GM12878 (cell line): ENCODE data around the gene P4HA3. TPM values are rescaled to one million over a fixed set of nuclear protein-coding genes. Genes with fewer than 3 reads are reported as not detected.

Experiments used
- ATAC-seq: fragments of 200-7000 bp; cut with Tn5 transposase; 3 replicates; pipeline ENCODE4 v1.9.1; 2020; ENCODE audit warnings: mild to moderate bottlenecking, moderate library complexity
- BruUV-seq: library from RNA; stranded (reverse); fragments of 400-500 nt; replicated peaks from 2 replicates; lab custom pipeline; 2021; lab: Mats Ljungman, UMichigan
- CTCF ChIA-PET: fragments of 300-600 bp; sonication (Branson Sonifier 250); formaldehyde crosslinking; extraction: SDS; loops from one replicate; lab custom pipeline; 2021; ENCODE audit warnings: inconsistent platforms; lab: Yijun Ruan, JAX
- POLR2A ChIA-PET: fragments of 350-600 bp; formaldehyde crosslinking; extraction: SDS; loops from one replicate; lab custom pipeline; 2021; ENCODE audit warnings: inconsistent platforms; lab: Charles Lee
- RAD21 ChIA-PET: fragments of 300-600 bp; sonication (Branson Sonifier 250); formaldehyde crosslinking; loops from one replicate; lab custom pipeline; 2023; ENCODE audit warnings: antibody characterized with exemption; ENCODE audit not compliant: unreplicated experiment; lab: Charles Lee
- SMC1A ChIA-PET: fragments of 300-600 bp; sonication (Branson Sonifier 250); formaldehyde crosslinking; loops from one replicate; lab custom pipeline; 2023; ENCODE audit not compliant: unreplicated experiment, uncharacterized antibody; lab: Charles Lee
- DNase-seq: peaks from one replicate; pipeline ENCODE4 v3.0.0-alpha.2; 2011; ENCODE audit warnings: low read depth, low spot score
- FAIRE-seq: peaks from 3 replicates; lab custom pipeline; 2011; peaks lifted over from hg19 to GRCh38; lab: Jason Lieb, UNC
- H2AFZ ChIP-seq: 2 replicates; pipeline ENCODE4 v1.6.0; 2011; ENCODE audit warnings: low read depth, low read length, control low read depth; ENCODE audit not compliant: control insufficient read depth
- H3K27ac ChIP-seq: 2 replicates; pipeline ENCODE4 v1.5.1; 2011; ENCODE audit warnings: control low read depth; ENCODE audit not compliant: control insufficient read depth, insufficient read depth
- H3K27me3 ChIP-seq, 2 experiments: replicated peaks in 1 of 2; 2 replicates each; pipeline versions ENCODE4 v1.6.0 to v1.6.1; 2011; ENCODE audit warnings: low read length in 1 of 2; ENCODE audit not compliant: control insufficient read depth in 2 of 2, insufficient read depth in 2 of 2
- H3K36me3 ChIP-seq, 2 experiments: 2 replicates each; pipeline ENCODE4 v1.5.1; 2011; ENCODE audit warnings: low read length in 1 of 2; ENCODE audit not compliant: control insufficient read depth in 2 of 2, insufficient read depth in 2 of 2
- H3K4me1 ChIP-seq: 2 replicates; pipeline ENCODE4 v1.6.1; 2011; ENCODE audit warnings: mild to moderate bottlenecking, low read length, moderate library complexity, mixed read lengths; ENCODE audit not compliant: control insufficient read depth, insufficient read depth
- H3K4me2 ChIP-seq: 2 replicates; pipeline ENCODE4 v1.6.0; 2011; ENCODE audit warnings: control low read depth; ENCODE audit not compliant: control insufficient read depth, insufficient read depth
- H3K4me3 ChIP-seq: fragments of 200-600 bp; sonication (generic); 2 replicates; pipeline ENCODE4 v1.5.1; 2016
- H3K79me2 ChIP-seq: 2 replicates; pipeline ENCODE4 v1.6.0; 2011; ENCODE audit warnings: low read length; ENCODE audit not compliant: control insufficient read depth, insufficient read depth
- H3K9ac ChIP-seq: 2 replicates; pipeline ENCODE4 v1.8.0; 2011; ENCODE audit warnings: low read length, control low read depth, mixed read lengths; ENCODE audit not compliant: control insufficient read depth, insufficient read depth
- H3K9me3 ChIP-seq: replicated peaks from 3 replicates; pipeline ENCODE4 v1.5.1; 2011; ENCODE audit warnings: mild to moderate bottlenecking, low read length; ENCODE audit not compliant: control insufficient read depth, insufficient read depth
- H4K20me1 ChIP-seq: 2 replicates; pipeline ENCODE4 v1.6.0; 2011; ENCODE audit not compliant: control insufficient read depth, insufficient read depth
- CREM ChIP-seq: IDR thresholded peaks from 2 replicates; pipeline ENCODE4 v1.6.1; 2014; ENCODE audit warnings: antibody characterized with exemption, low read depth
- HDAC2 ChIP-seq: fragments of 200-600 bp; sonication (generic); IDR thresholded peaks from 2 replicates; pipeline ENCODE4 v1.6.1; 2017
- PAX5 ChIP-seq: IDR thresholded peaks from 2 replicates; pipeline ENCODE4 v1.6.1; 2011; ENCODE audit warnings: low read depth, low read length, borderline replicate concordance
- POU2F2 ChIP-seq: IDR thresholded peaks from 3 replicates; pipeline ENCODE4 v1.6.1; 2011; ENCODE audit warnings: low read depth, mild to moderate bottlenecking, low read length, borderline replicate concordance
- RAD51 ChIP-seq: fragments of 450-650 bp; IDR thresholded peaks from 2 replicates; pipeline ENCODE4 v1.6.1; 2016; ENCODE audit warnings: moderate library complexity, mild to moderate bottlenecking, inconsistent platforms
- SREBF2 ChIP-seq: IDR thresholded peaks from 2 replicates; pipeline ENCODE4 v1.6.1; 2012; ENCODE audit warnings: mild to moderate bottlenecking, low read length
- SRF ChIP-seq, 2 experiments: IDR thresholded peaks; 2 replicates each; pipeline ENCODE4 v1.6.1; 2011; ENCODE audit warnings: low read depth in 2 of 2, low read length in 2 of 2, mild to moderate bottlenecking in 1 of 2, moderate library complexity in 1 of 2
- TAF1 ChIP-seq: IDR thresholded peaks from 2 replicates; pipeline ENCODE4 v1.6.1; 2011; ENCODE audit warnings: mild to moderate bottlenecking, low read depth, low read length, borderline replicate concordance
- TBL1XR1 ChIP-seq: IDR thresholded peaks from 2 replicates; pipeline ENCODE4 v1.6.1; 2012; ENCODE audit warnings: low read depth, low read length, improper control_type of control experiment
- ZNF207 ChIP-seq: fragments of 450-650 bp; IDR thresholded peaks from 2 replicates; pipeline ENCODE4 v1.6.1; 2014; ENCODE audit warnings: antibody characterized with exemption, mild to moderate bottlenecking, borderline replicate concordance
- WGBS: methylation state at CpG from one replicate; pipeline ENCODE4 v1.1.6; 2016; ENCODE audit warnings: low lambda C conversion rate; ENCODE audit not compliant: insufficient replicate concordance, insufficient coverage; ENCODE audit errors: missing lambda C conversion rate; 5-methylcytosine and 5-hydroxymethylcytosine counted together
- in situ Hi-C: fragments of 300-500 bp; cut with MboI; formaldehyde crosslinking; loops from 9 replicates; pipeline ENCODE4 v1.14.3; 2018; ENCODE audit warnings: mixed read lengths
- intact Hi-C: fragments of 100-400 bp; cut with micrococcal nuclease; formaldehyde crosslinking; loops from one replicate; pipeline ENCODE4 v1.14.2; 2022; ENCODE audit not compliant: unreplicated experiment
- polyA plus RNA-seq, 11 experiments: library from polyadenylated mRNA; depleted of rRNA in 4 of 11; unstranded in 6 of 11; stranded (reverse) in 5 of 11; fragments of >200 nt; fragmentation: Nextera tagmentation in 4 of 11; fragmentation: Illumina TruSeq in 1 of 11; extraction: Ambion mirVana in 4 of 11; extraction: Trizol in 1 of 11; gene quantifications; 1 replicate in 1 of 11; 2 replicates in 10 of 11; pipeline versions ENCODE4 v1.2.1 to v1.2.3, GENCODE V29; 2011 to 2016; ENCODE audit warnings: inconsistent platforms in 2 of 11, missing spikeins in 2 of 11, low read depth in 1 of 11
- total RNA-seq, 4 experiments: library from RNA; depleted of rRNA in 3 of 4; stranded (reverse); fragments of >200 nt in 3 of 4; fragmentation: Illumina TruSeq in 1 of 4; extraction: Trizol in 1 of 4; gene quantifications; 2 replicates each; pipeline versions ENCODE4 v1.2.1 to v1.2.3, GENCODE V29; 2013 to 2021
- TF ChIP-seq, protein P1 (sequence below): IDR thresholded peaks from 2 replicates; pipeline ENCODE4 v1.6.1; 2011; ENCODE audit warnings: borderline replicate concordance, low read depth, mild to moderate bottlenecking, moderate library complexity, mixed read lengths, low read length; ENCODE audit not compliant: insufficient read depth; ENCODE audit errors: extremely low read length
- TF ChIP-seq, protein P2 (sequence below): fragments of 450-650 bp; IDR thresholded peaks from 2 replicates; pipeline ENCODE4 v1.6.1; 2017; ENCODE audit warnings: mild to moderate bottlenecking, low read depth, inconsistent platforms; ENCODE audit not compliant: poor library complexity, severe bottlenecking
- TF ChIP-seq, protein P3 (sequence below): IDR thresholded peaks from 2 replicates; pipeline ENCODE4 v1.6.1; 2011; ENCODE audit warnings: mild to moderate bottlenecking, low read depth, low read length, moderate library complexity; ENCODE audit not compliant: insufficient replicate concordance

The P4HA3 gene
- total and polyA plus RNA-seq, 10 of the 15 experiments (the other 5 are each of a cell fraction or from before 2014, with no cell fraction given): 0.08 TPM; not detected in 9

DNA sequence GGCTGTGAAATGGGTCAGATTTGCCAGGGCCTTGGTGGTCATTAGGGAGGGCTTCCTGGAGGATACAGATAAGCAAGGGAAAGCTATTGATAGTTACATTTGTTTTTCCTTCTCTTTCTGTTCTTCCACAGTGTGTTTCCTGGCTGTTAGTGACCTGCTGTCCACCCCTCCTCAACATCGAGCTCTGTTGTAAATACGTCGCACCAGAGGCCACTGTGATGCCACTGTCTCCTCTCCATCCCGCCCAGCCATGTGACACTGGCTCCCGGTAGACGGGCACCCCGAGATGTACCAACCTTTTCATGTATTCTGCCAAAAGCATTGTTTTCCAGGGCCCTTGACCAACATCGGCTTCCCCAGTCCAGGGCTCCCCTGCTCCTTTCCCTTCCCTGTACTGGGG lies 58.1 kb downstream of the P4HA3 start:
- Histone ChIP-seq H3K4me1 (no peaks in the 10 kb centered on the region), H2AFZ (no peak overlapping the region), H3K36me3 (peaks cover 6 to 21% of the 10 kb centered on the region in 2 experiments), H4K20me1 (peaks cover 3% of the 10 kb centered on the region; the same call in 1 of the 2 replicates), H3K9me3 (no peaks in the 10 kb centered on the region)
- ChIA-PET SMC1A (no interaction called here), CTCF (interaction anchor here (1.0 to 1.3 kb wide), 3 partner anchors 14 to 197 kb away, joined by 3 read pairs; no protein-coding TSS in a partner anchor)
- WGBS: 96% methylated on average over 8 of the region's 8 CpGs
- DNase-seq: no peak
- ATAC-seq: no peak
- intact Hi-C loops: no loop called here
- TF ChIP-seq ZNF207 (no peak), POU2F2 (no peak), SRF (IDR thresholded peaks at IDR 0.05; ENCODE audit: low read depth in 2 of 2, low read length in 2 of 2) (no peak), CREM (no peak), HDAC2 (no peak), TBL1XR1 (no peak), RAD51 (no peak), PAX5 (no peak), TAF1 (no peak), SREBF2 (no peak)
- TF ChIP-seq, protein P1, sequence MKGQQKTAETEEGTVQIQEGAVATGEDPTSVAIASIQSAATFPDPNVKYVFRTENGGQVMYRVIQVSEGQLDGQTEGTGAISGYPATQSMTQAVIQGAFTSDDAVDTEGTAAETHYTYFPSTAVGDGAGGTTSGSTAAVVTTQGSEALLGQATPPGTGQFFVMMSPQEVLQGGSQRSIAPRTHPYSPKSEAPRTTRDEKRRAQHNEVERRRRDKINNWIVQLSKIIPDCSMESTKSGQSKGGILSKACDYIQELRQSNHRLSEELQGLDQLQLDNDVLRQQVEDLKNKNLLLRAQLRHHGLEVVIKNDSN: no peak
- TF ChIP-seq, protein P2, sequence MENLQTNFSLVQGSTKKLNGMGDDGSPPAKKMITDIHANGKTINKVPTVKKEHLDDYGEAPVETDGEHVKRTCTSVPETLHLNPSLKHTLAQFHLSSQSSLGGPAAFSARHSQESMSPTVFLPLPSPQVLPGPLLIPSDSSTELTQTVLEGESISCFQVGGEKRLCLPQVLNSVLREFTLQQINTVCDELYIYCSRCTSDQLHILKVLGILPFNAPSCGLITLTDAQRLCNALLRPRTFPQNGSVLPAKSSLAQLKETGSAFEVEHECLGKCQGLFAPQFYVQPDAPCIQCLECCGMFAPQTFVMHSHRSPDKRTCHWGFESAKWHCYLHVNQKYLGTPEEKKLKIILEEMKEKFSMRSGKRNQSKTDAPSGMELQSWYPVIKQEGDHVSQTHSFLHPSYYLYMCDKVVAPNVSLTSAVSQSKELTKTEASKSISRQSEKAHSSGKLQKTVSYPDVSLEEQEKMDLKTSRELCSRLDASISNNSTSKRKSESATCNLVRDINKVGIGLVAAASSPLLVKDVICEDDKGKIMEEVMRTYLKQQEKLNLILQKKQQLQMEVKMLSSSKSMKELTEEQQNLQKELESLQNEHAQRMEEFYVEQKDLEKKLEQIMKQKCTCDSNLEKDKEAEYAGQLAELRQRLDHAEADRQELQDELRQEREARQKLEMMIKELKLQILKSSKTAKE: no peak
- TF ChIP-seq, protein P3, sequence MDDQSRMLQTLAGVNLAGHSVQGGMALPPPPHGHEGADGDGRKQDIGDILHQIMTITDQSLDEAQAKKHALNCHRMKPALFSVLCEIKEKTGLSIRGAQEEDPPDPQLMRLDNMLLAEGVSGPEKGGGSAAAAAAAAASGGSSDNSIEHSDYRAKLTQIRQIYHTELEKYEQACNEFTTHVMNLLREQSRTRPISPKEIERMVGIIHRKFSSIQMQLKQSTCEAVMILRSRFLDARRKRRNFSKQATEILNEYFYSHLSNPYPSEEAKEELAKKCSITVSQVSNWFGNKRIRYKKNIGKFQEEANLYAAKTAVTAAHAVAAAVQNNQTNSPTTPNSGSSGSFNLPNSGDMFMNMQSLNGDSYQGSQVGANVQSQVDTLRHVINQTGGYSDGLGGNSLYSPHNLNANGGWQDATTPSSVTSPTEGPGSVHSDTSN: no peak
- TF ChIP-seq, all 136 proteins: peak for 0
- no peak overlapping the region for H3K4me2 ChIP-seq
- POLR2A ChIA-PET: no interaction called here
- RAD21 ChIA-PET: no interaction called here
- BruUV-seq: no TSS peak
- no peak for FAIRE-seq
- H3K27ac ChIP-seq: no peak overlapping the region
- H3K27me3 ChIP-seq: no peaks in the 10 kb centered on the region
- no peak overlapping the region for H3K9ac ChIP-seq
- in situ Hi-C loops: no loop called here
- H3K4me3 ChIP-seq: no peak overlapping the region
- H3K79me2 ChIP-seq: no peaks in the 10 kb centered on the region
